ENCODE measurements around the gene ETV6.
A peak's percentile ranks its signal among the peaks of the same experiment; 100 is the strongest.
"Not testable (repeated sequence)": the region's sequence is repeated elsewhere in the genome, so short reads cannot be mapped to it uniquely, and the experiment has no call there.

ETV6 gene

GRCh38 chr12:11681207-11681606, 31.7 kb downstream of the ETV6 start:
- DNase-seq (ENCODE audit: low read depth in 2 of 2): no peak
- H3K4me3 ChIP-seq (replicated peaks in 1 of 2; ENCODE audit: low read depth in 2 of 2, low read length in 2 of 2): no peak overlapping the region
- TF ChIP-seq CTCF (IDR thresholded peaks at IDR 0.05; ENCODE audit: low read depth, low read length): no peak

DNA sequence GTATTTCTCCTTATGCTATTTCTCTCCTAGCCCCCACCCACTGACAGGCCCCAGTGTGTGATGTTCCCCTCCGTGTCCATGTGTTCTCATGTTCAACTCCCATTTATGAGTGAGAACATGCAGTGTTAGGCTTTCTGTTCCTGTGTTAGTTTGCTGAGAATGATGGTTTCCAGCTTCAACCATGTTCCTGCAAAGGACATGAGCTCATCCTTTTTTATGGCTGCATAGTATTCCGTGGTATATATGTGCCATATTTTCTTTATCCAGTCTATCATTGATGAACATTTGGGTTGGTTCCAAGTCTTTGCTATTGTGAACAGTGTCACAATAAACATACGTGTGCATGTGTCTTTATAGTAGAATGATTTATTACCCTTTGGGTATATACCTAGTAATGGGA, 32.2 kb downstream of the ETV6 start:
- DNase-seq (ENCODE audit: low read depth in 2 of 2): not testable (repeated sequence)

GRCh38 chr12:11684393-11684792, 34.9 kb downstream of the ETV6 start:
- DNase-seq (ENCODE audit: low read depth in 2 of 2): peak; percentile 17 to 53
- H3K4me3 ChIP-seq (replicated peaks in 1 of 2; ENCODE audit: low read depth in 2 of 2, low read length in 2 of 2): no peak overlapping the region
- TF ChIP-seq CTCF (IDR thresholded peaks at IDR 0.05; ENCODE audit: low read depth, low read length): no peak

More for the DNA sequence above, 32.2 kb downstream of the ETV6 start:
- not testable (repeated sequence) for H3K4me3 ChIP-seq (replicated peaks in 1 of 2; ENCODE audit: low read depth in 2 of 2, low read length in 2 of 2)

DNA sequence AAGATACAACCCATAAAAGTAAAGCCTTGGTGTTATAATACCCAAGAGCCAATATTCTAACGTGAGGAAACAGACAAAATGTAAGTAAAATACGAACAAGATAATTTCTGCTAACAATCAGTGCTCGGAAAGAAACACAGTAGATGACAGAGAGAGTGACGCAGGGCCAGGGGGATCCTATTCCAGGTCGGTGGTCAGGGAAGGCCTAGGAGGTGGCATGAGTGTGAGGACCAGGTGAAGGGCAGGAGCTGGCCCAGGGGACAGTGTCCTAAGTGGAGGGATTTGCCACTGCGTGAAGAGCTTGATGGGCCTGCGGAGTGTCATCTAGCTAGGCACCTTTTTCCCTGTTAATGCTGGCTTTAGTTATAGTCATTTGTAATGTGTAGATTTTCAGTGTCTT, 35.3 kb downstream of the ETV6 start:
- no peak for TF ChIP-seq CTCF (IDR thresholded peaks at IDR 0.05; ENCODE audit: low read depth, low read length)
- no peak overlapping the region for H3K4me3 ChIP-seq (replicated peaks in 1 of 2; ENCODE audit: low read depth in 2 of 2, low read length in 2 of 2)

DNA sequence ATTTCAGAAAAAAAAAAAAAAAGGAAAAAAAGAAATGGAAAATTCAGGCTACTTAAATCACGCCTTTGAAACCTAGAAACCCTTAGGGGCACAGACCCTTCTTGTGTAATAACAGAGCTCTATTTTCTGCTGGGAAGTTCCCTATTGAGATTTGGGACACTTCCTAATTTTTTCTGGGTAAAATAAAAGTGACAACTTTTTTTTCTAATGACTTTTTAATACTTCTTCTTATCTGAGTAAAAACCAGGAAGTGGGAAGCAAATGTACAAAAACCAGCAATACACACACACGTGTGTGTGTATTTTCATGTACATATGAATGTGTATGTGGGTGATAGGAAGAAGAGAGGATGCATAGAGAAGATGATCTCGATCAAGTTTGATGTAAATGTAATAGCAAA, 35.8 kb downstream of the ETV6 start:
- TF ChIP-seq CTCF (IDR thresholded peaks at IDR 0.05; ENCODE audit: low read depth, low read length): no peak
- DNase-seq (ENCODE audit: low read depth in 2 of 2): no peak
- no peak overlapping the region for H3K4me3 ChIP-seq (replicated peaks in 1 of 2; ENCODE audit: low read depth in 2 of 2, low read length in 2 of 2)

More for the DNA sequence above, 35.3 kb downstream of the ETV6 start:
- DNase-seq (ENCODE audit: low read depth in 2 of 2): no peak

DNA sequence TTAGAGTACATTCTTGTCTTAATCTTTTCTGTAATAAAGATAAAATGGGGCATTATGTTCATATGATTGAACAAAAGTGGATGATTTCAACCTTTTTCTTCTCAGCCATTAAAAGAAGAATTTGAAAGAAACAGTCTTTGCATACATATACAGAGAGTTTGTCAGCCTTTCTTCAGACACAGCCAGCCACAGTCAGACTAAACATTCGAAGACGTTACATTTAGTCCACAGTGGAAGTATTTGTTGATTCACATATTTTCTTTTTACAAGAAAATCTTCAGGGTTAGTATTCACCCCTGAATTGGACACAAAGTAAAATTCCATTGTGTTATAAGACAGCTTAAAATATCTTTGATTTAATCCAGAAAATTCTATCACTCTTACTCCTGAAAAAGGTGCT, 36.2 kb downstream of the ETV6 start:
- no peak for TF ChIP-seq CTCF (IDR thresholded peaks at IDR 0.05; ENCODE audit: low read depth, low read length)
- H3K4me3 ChIP-seq (replicated peaks in 1 of 2; ENCODE audit: low read depth in 2 of 2, low read length in 2 of 2): no peak overlapping the region
- no peak for DNase-seq (ENCODE audit: low read depth in 2 of 2)

- H3K4me3 ChIP-seq (replicated peaks in 1 of 2; ENCODE audit: low read depth in 2 of 2, low read length in 2 of 2): no peak overlapping the region
- TF ChIP-seq CTCF (IDR thresholded peaks at IDR 0.05; ENCODE audit: low read depth, low read length): no peak
- no peak for DNase-seq (ENCODE audit: low read depth in 2 of 2)
Observed at GRCh38 chr12:11686120-11686519, 36.6 kb downstream of the ETV6 start.

All from cardiac fibroblast (primary cell).